Esophagus squamous epithelium (tissue), 5 donors: ENCODE results near the gene GPRC5C. TPM values are rescaled to one million over a fixed set of nuclear protein-coding genes. Genes with fewer than 3 reads are reported as not detected.

Source experiments
- DNase-seq: peaks from one replicate; lab custom pipeline; 2025; lab: John Stamatoyannopoulos, UW
- H3K27ac ChIP-seq, 4 donors: fragments of 200-600 bp; sonication (generic); one replicate each; pipeline ENCODE4 v1.5.1; 2016 to 2019; ENCODE audit warnings: mild to moderate bottlenecking in 1 of 4
- H3K27me3 ChIP-seq, 4 donors: fragments of 200-600 bp; sonication (generic); 1 replicate in 3 of 4; 2 replicates in 1 of 4; pipeline versions ENCODE4 v1.5.1 to v1.6.0; 2017 to 2021; ENCODE audit warnings: antibody characterized with exemption in 1 of 4
- H3K36me3 ChIP-seq, 3 donors: fragments of 200-600 bp; sonication (generic); one replicate each; pipeline ENCODE4 v1.5.1; 2016 to 2019
- H3K4me1 ChIP-seq, 3 donors: fragments of 200-600 bp; sonication (generic); one replicate each; pipeline ENCODE4 v1.5.1; 2017 to 2019
- H3K4me3 ChIP-seq, 4 donors: fragments of 200-600 bp; sonication (generic); 1 replicate in 3 of 4; 2 replicates in 1 of 4; pipeline ENCODE4 v1.5.1; 2016 to 2019; ENCODE audit warnings: mild to moderate bottlenecking in 2 of 4, moderate library complexity in 1 of 4
- H3K9me3 ChIP-seq, 3 donors: fragments of 200-600 bp; sonication (generic); one replicate each; pipeline ENCODE4 v1.5.1; 2016 to 2019
- POLR2A ChIP-seq, 4 donors: fragments of 450-650 bp; IDR thresholded peaks; one replicate each; pipeline ENCODE4 v1.6.1; 2017; ENCODE audit warnings: antibody characterized with exemption in 4 of 4, mild to moderate bottlenecking in 4 of 4, moderate library complexity in 3 of 4
- WGBS, 2 donors: methylation state at CpG; one replicate each; pipeline ENCODE4 v1.1.5; 2018; 5-methylcytosine and 5-hydroxymethylcytosine counted together
- intact Hi-C: fragments of 100-400 bp; cut with DNase I; formaldehyde crosslinking; loops from one replicate; pipeline ENCODE4 v1.15.0; 2022
- total RNA-seq, 4 donors: library from RNA; depleted of rRNA; stranded (reverse); fragments of >200 nt; gene quantifications; one replicate each; pipeline ENCODE4 v1.1.0, GENCODE V29; 2016
- TF ChIP-seq, protein P1 (sequence below), 6 experiments: fragments of 450-650 bp in 4 of 6; fragments of 200-600 bp in 2 of 6; sonication (generic) in 2 of 6; IDR thresholded peaks; one replicate each; pipeline ENCODE4 v1.5.1; 2016 to 2019; ENCODE audit warnings: antibody characterized with exemption in 6 of 6, mild to moderate bottlenecking in 4 of 6, moderate library complexity in 4 of 6
- donor health status: DM: yes; HTN: yes; CAD: no.

The GPRC5C gene, protein sequence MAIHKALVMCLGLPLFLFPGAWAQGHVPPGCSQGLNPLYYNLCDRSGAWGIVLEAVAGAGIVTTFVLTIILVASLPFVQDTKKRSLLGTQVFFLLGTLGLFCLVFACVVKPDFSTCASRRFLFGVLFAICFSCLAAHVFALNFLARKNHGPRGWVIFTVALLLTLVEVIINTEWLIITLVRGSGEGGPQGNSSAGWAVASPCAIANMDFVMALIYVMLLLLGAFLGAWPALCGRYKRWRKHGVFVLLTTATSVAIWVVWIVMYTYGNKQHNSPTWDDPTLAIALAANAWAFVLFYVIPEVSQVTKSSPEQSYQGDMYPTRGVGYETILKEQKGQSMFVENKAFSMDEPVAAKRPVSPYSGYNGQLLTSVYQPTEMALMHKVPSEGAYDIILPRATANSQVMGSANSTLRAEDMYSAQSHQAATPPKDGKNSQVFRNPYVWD
- 10 to 100 TPM in 2 of 4 donors, 1 to 10 TPM in 2; 6.3 to 21.6 (median 11.7) TPM for total RNA-seq

DNA sequence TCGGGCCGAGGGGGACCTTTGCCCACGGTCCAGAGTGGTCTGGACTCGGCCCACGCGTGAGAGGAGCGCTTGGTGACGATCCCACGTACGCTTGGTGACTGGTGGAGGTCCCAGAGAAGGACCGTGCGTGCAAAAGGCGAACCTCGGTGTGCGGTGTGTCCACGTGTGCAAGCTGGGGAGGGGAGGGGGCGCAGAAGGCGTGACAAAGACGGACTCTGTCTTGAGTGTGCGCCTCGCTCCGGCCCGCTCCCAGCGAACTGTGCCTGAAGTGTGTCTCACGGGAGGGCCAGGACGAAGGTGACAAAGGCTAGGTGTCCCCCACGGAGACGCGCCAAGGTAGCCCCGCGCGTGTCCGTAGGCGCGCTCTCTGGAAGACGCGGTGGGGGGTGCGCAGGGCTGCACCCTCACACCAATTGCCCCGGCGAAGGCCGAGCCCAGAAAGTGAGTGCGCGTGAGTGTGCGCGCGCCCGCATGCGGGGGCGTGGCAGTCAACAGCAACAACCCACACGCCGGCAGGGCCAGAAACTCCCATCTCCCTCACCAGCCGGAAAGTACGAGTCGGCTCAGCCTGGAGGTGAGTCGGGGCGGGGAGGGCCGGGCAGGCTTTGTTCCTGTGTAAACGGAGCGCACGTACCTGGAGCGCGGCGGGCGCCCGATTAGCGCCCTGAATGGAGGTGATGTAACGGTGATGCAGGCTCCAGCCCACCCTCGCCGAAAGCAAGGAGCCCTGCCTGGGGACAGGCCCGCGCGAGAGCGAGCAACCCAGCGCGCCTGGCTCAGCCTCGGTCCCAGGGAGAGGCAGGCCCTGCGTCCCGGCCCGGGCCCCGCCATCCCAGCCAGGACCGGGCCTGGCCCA is at the start of gene GPRC5C:
TSS of gene GPRC5C (plus strand) at position 521 of the 856 bp plus-strand sequence. CDS start 7,689 bp downstream, outside the sequence.
- no peaks in the 10 kb centered on the region for H3K36me3 ChIP-seq
- no peak for DNase-seq
- H3K9me3 ChIP-seq = no peaks in the 10 kb centered on the region
- WGBS, 2 donors = 0 to 3% methylated on average over 8 to 30 of the region's 81 CpGs
- H3K4me1 ChIP-seq = peaks cover 19 to 71% (median 33%) of the 10 kb centered on the region in 3 donors
- intact Hi-C loops = no loop called here
- peak within 1 kb of the TSS; percentile 87 to 93 (median 92) for H3K27ac ChIP-seq
- H3K27me3 ChIP-seq = peaks cover 0 to 58% (median 0%) of the 10 kb centered on the region in 4 donors
- H3K4me3 ChIP-seq = peak within 1 kb of the TSS; percentile 55 to 84 (median 65)
- peak in 3 of 4 donors; percentile 33 to 69 (median 48) for TF ChIP-seq POLR2A (IDR thresholded peaks at IDR 0.05)
- TF ChIP-seq, protein P1, sequence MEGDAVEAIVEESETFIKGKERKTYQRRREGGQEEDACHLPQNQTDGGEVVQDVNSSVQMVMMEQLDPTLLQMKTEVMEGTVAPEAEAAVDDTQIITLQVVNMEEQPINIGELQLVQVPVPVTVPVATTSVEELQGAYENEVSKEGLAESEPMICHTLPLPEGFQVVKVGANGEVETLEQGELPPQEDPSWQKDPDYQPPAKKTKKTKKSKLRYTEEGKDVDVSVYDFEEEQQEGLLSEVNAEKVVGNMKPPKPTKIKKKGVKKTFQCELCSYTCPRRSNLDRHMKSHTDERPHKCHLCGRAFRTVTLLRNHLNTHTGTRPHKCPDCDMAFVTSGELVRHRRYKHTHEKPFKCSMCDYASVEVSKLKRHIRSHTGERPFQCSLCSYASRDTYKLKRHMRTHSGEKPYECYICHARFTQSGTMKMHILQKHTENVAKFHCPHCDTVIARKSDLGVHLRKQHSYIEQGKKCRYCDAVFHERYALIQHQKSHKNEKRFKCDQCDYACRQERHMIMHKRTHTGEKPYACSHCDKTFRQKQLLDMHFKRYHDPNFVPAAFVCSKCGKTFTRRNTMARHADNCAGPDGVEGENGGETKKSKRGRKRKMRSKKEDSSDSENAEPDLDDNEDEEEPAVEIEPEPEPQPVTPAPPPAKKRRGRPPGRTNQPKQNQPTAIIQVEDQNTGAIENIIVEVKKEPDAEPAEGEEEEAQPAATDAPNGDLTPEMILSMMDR (IDR thresholded peaks at IDR 0.05) = peak in 1 of 6 experiments; percentile 14

- intact Hi-C loops = no loop called here
- Histone ChIP-seq H3K27ac (no peak overlapping the region), H3K4me1 (peaks cover 15 to 39% (median 16%) of the 10 kb centered on the region in 3 donors), H3K36me3 (no peaks in the 10 kb centered on the region), H3K4me3 (no peak overlapping the region), H3K27me3 (peaks cover 0 to 15% (median 0%) of the 10 kb centered on the region in 4 donors), H3K9me3 (no peaks in the 10 kb centered on the region)
- 82 to 84% methylated on average over 5 of the region's 5 CpGs for WGBS, 2 donors
- TF ChIP-seq, protein P1 (IDR thresholded peaks at IDR 0.05) = no peak
- TF ChIP-seq POLR2A (IDR thresholded peaks at IDR 0.05) = no peak
- DNase-seq = no peak
These were observed 48.7 kb upstream of the GPRC5C start for GRCh38 chr17:74383141-74383540.

GRCh38 chr17:74385201-74385600 is 46.7 kb upstream of the GPRC5C start:
- TF ChIP-seq, protein P1 (IDR thresholded peaks at IDR 0.05) = no peak
- TF ChIP-seq POLR2A (IDR thresholded peaks at IDR 0.05) = no peak
- Histone ChIP-seq H3K9me3 (no peaks in the 10 kb centered on the region), H3K36me3 (no peaks in the 10 kb centered on the region), H3K4me3 (no peak overlapping the region), H3K4me1 (peaks cover 4 to 24% (median 8%) of the 10 kb centered on the region in 3 donors), H3K27me3 (peaks cover 0 to 20% (median 0%) of the 10 kb centered on the region in 4 donors), H3K27ac (no peak overlapping the region)
- no peak for DNase-seq
- 80 to 87% methylated on average over 3 of the region's 3 CpGs for WGBS, 2 donors
- intact Hi-C loops = no loop called here

DNA sequence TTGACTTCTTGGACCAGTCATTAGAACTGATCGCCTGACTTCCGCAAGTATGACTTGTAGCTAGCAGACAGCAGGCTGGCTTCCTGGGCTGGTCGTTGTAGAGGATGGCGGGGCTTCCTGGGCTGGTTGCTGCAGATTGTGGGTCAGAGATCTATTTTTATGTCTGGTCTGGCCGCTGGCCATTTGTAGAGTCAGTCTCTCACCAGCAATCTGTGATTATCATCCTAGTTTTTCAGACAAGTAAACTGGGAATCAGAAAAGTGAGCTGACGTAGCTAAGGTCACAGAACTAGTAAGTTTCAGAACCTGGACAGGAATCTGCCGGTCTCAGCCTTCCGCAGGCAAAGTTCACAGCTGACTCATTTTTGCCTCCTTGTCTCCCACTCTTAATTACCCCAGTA is 45.5 kb upstream of the GPRC5C start:
- DNase-seq = no peak
- peaks cover 0 to 12% (median 0%) of the 10 kb centered on the region in 3 donors for H3K4me1 ChIP-seq
- TF ChIP-seq, protein P1 (IDR thresholded peaks at IDR 0.05) = no peak
- no peak for TF ChIP-seq POLR2A (IDR thresholded peaks at IDR 0.05)
- no peak overlapping the region for H3K27ac ChIP-seq
- H3K27me3 ChIP-seq = peaks cover 0 to 20% (median 0%) of the 10 kb centered on the region in 4 donors
- WGBS, 2 donors = 61 to 62% methylated on average over 8 of the region's 8 CpGs
- intact Hi-C loops = no loop called here
- no peaks in the 10 kb centered on the region for H3K9me3 ChIP-seq
- H3K4me3 ChIP-seq = no peak overlapping the region
- H3K36me3 ChIP-seq = no peaks in the 10 kb centered on the region
